Bronchial epithelial cell (primary cell): Measurements from ENCODE around the gene PKN2. TPM values are rescaled to one million over a fixed set of nuclear protein-coding genes. Genes with fewer than 3 reads are reported as not detected.
A peak's percentile ranks its signal among the peaks of the same experiment; 100 is the strongest.

Source experiments
- DNase-seq: peaks from one replicate; pipeline ENCODE4 v3.0.0-alpha.2; 2010; ENCODE audit warnings: low read depth
- FAIRE-seq: peaks from 2 replicates; lab custom pipeline; 2011; peaks lifted over from hg19 to GRCh38; lab: Jason Lieb, UNC
- H3K27me3 ChIP-seq: 2 replicates; pipeline ENCODE4 v1.5.1; 2011; ENCODE audit warnings: low read length; ENCODE audit not compliant: control insufficient read depth, insufficient read depth
- H3K36me3 ChIP-seq: 2 replicates; pipeline ENCODE4 v1.5.1; 2011; ENCODE audit warnings: low read length; ENCODE audit not compliant: control insufficient read depth, insufficient read depth
- H3K4me3 ChIP-seq: 2 replicates; pipeline ENCODE4 v1.5.1; 2011; ENCODE audit warnings: mild to moderate bottlenecking, low read depth, low read length, control low read depth
- CTCF ChIP-seq: IDR thresholded peaks from 2 replicates; pipeline ENCODE4 v1.5.1; 2011; ENCODE audit warnings: mild to moderate bottlenecking, moderate library complexity, low read length, control low read depth, inconsistent platforms; ENCODE audit not compliant: insufficient read depth, severe bottlenecking
- total RNA-seq: library from RNA; depleted of rRNA; stranded (reverse); fragments of >200 nt; gene quantifications from 2 replicates; pipeline ENCODE4 v1.2.1, GENCODE V29; 2014

PKN2 gene
- total RNA-seq, 1 donor from 2014 or later: 18.2 TPM

GRCh38 chr1:88680911-88681622, 3.0 kb upstream of the PKN2 start:
- H3K4me3 ChIP-seq: no peak overlapping the region
- FAIRE-seq (no peak), DNase-seq (peak; percentile 25)
- no peaks in the 10 kb centered on the region for H3K36me3 ChIP-seq
- H3K27me3 ChIP-seq: no peaks in the 10 kb centered on the region
- TF ChIP-seq CTCF: no peak

GRCh38 chr1:88684482-88685258, 597 bp downstream of the PKN2 start:
- Histone ChIP-seq H3K4me3 (peak overlapping the region; percentile 97), H3K36me3 (no peaks in the 10 kb centered on the region), H3K27me3 (no peaks in the 10 kb centered on the region)
- no peak for TF ChIP-seq CTCF
- no peak for FAIRE-seq
- peak; percentile 48 for DNase-seq

- Histone ChIP-seq H3K36me3 (no peaks in the 10 kb centered on the region), H3K4me3 (peak overlapping the region; percentile 97), H3K27me3 (no peaks in the 10 kb centered on the region)
- FAIRE-seq (no peak), DNase-seq (peak; percentile 19)
- TF ChIP-seq CTCF: no peak
These were observed 1.2 kb downstream of the PKN2 start for GRCh38 chr1:88685259-88685620.

- H3K4me3 ChIP-seq: no peak overlapping the region
- DNase-seq: no peak
- TF ChIP-seq CTCF: no peak
- H3K27me3 ChIP-seq: no peaks in the 10 kb centered on the region
- no peak for FAIRE-seq
- no peaks in the 10 kb centered on the region for H3K36me3 ChIP-seq
These were observed 7.5 kb downstream of the PKN2 start for GRCh38 chr1:88691540-88691939.

- H3K27me3 ChIP-seq: no peaks in the 10 kb centered on the region
- no peak for FAIRE-seq
- DNase-seq: no peak
- H3K36me3 ChIP-seq: no peaks in the 10 kb centered on the region
- no peak for TF ChIP-seq CTCF
- H3K4me3 ChIP-seq: no peak overlapping the region
These were observed 11.7 kb downstream of the PKN2 start for GRCh38 chr1:88695781-88696180.

GRCh38 chr1:88697503-88697902, 13.4 kb downstream of the PKN2 start:
- H3K4me3 ChIP-seq: no peak overlapping the region
- FAIRE-seq: no peak
- TF ChIP-seq CTCF: no peak

More at GRCh38 chr1:88697503-88697902, 13.4 kb downstream of the PKN2 start:
- no peaks in the 10 kb centered on the region for H3K27me3 ChIP-seq
- DNase-seq: no peak
- H3K36me3 ChIP-seq: no peaks in the 10 kb centered on the region
